WERI-Rb-1 (cell line): ENCODE measurements around the gene MIPEP.
A peak's percentile ranks its signal among the peaks of the same experiment; 100 is the strongest.

Source experiments
- DNase-seq: peaks from one replicate; pipeline ENCODE4 v3.0.0-alpha.2; 2020
- H3K27ac ChIP-seq: fragments of 250-450 bp; sonication (Bioruptor Pico); 2 replicates; pipeline ENCODE4 v1.5.1; 2020; ENCODE audit warnings: mild to moderate bottlenecking, moderate library complexity
- H3K27me3 ChIP-seq: fragments of 250-450 bp; sonication (Bioruptor Pico); 2 replicates; pipeline ENCODE4 v1.5.1; 2021; ENCODE audit warnings: mild to moderate bottlenecking, low read depth, moderate library complexity; ENCODE audit not compliant: insufficient read depth, severe bottlenecking
- H3K36me3 ChIP-seq: fragments of 250-450 bp; sonication (Bioruptor Pico); 2 replicates; pipeline ENCODE4 v1.5.1; 2020; ENCODE audit warnings: mild to moderate bottlenecking, moderate library complexity
- H3K4me3 ChIP-seq: 2 replicates; pipeline ENCODE4 v1.5.1; 2011; ENCODE audit warnings: low read depth, mild to moderate bottlenecking, control low read depth, low read length
- H3K9me3 ChIP-seq: fragments of 250-450 bp; sonication (Bioruptor Pico); 2 replicates; pipeline ENCODE4 v1.5.1; 2021; ENCODE audit warnings: mild to moderate bottlenecking, moderate library complexity; ENCODE audit not compliant: severe bottlenecking
- CTCF ChIP-seq: IDR thresholded peaks from 2 replicates; pipeline ENCODE4 v1.5.1; 2011; ENCODE audit warnings: low read depth, mild to moderate bottlenecking, control low read depth, inconsistent platforms, low read length

MIPEP gene

GRCh38 chr13:23778002-23778652, 111.1 kb downstream of the MIPEP start:
- no peak overlapping the region for H3K4me3 ChIP-seq

GRCh38 chr13:23777575-23777870, 111.7 kb downstream of the MIPEP start:
- Histone ChIP-seq H3K9me3 (peaks cover 20% of the 10 kb centered on the region), H3K36me3 (no peaks in the 10 kb centered on the region), H3K4me3 (no peak overlapping the region), H3K27me3 (no peaks in the 10 kb centered on the region), H3K27ac (no peak overlapping the region)
- no peak for TF ChIP-seq CTCF
- DNase-seq = no peak

More at GRCh38 chr13:23778002-23778652, 111.1 kb downstream of the MIPEP start:
- Histone ChIP-seq H3K9me3 (peaks cover 20% of the 10 kb centered on the region), H3K36me3 (no peaks in the 10 kb centered on the region), H3K27ac (no peak overlapping the region), H3K27me3 (no peaks in the 10 kb centered on the region)
- TF ChIP-seq CTCF = peak; percentile 36
- no peak for DNase-seq

- H3K27me3 ChIP-seq = no peaks in the 10 kb centered on the region
- DNase-seq = no peak
These were observed 112.3 kb downstream of the MIPEP start for GRCh38 chr13:23776698-23777574.

GRCh38 chr13:23772717-23773116, 116.5 kb downstream of the MIPEP start:
- Histone ChIP-seq H3K27ac (no peak overlapping the region), H3K36me3 (no peaks in the 10 kb centered on the region), H3K27me3 (no peaks in the 10 kb centered on the region), H3K4me3 (no peak overlapping the region), H3K9me3 (no peaks in the 10 kb centered on the region)
- no peak for DNase-seq
- no peak for TF ChIP-seq CTCF

More at GRCh38 chr13:23776698-23777574, 112.3 kb downstream of the MIPEP start:
- Histone ChIP-seq H3K4me3 (no peak overlapping the region), H3K27ac (no peak overlapping the region), H3K9me3 (peaks cover 20% of the 10 kb centered on the region), H3K36me3 (no peaks in the 10 kb centered on the region)
- TF ChIP-seq CTCF = no peak

- no peak for TF ChIP-seq CTCF
- no peak overlapping the region for H3K27ac ChIP-seq
- DNase-seq = no peak
- no peak overlapping the region for H3K4me3 ChIP-seq
- H3K36me3 ChIP-seq = no peaks in the 10 kb centered on the region
- no peaks in the 10 kb centered on the region for H3K9me3 ChIP-seq
- no peaks in the 10 kb centered on the region for H3K27me3 ChIP-seq
These were observed 117.2 kb downstream of the MIPEP start for GRCh38 chr13:23771956-23772355.
